ENCODE data around the gene C20orf173.
"Not testable (repeated sequence)": the region's sequence is repeated elsewhere in the genome, so short reads cannot be mapped to it uniquely, and the experiment has no call there.

The C20orf173 gene

DNA sequence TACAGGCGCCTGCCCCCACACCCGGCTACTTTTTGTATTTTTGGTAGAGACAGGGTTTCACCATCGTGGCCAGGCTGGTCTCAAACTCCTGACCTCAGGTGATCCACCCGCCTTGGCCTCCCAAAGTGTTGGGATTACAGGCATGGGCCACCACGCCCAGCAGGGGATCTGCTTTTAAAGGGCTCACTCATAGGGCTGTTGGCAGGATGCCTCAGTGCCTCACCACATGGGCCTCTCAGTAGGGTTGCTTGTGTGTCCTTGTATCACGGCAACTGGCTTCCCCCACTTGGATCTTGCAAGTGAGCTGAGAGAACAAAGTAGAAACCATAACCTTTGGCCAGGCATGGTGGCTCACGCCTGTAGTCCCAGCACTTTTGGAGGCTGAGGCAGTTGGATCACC lies 15.5 kb upstream of the C20orf173 start:
- DNase-seq, result not testable (repeated sequence)

DNA sequence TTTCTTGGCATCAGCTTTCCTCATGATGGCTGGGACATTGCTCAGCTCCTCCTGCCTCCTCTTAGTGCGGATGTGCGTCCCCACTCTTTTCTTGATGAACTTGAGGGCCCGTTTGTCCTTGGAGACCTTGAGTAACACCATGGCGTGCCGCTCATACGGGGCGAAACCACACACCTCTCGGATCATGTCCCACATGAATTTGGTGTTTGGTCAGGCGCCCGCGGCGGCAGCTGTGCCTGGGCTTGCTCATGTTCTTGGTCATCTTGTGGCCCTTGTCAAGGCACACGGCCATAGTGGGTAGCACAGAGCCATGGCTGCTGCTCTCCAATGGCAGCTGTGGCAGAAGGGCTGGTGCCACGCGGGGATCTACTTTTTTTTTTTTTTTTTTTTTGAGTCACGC lies 15.0 kb upstream of the C20orf173 start:
- no peak for DNase-seq

DNA sequence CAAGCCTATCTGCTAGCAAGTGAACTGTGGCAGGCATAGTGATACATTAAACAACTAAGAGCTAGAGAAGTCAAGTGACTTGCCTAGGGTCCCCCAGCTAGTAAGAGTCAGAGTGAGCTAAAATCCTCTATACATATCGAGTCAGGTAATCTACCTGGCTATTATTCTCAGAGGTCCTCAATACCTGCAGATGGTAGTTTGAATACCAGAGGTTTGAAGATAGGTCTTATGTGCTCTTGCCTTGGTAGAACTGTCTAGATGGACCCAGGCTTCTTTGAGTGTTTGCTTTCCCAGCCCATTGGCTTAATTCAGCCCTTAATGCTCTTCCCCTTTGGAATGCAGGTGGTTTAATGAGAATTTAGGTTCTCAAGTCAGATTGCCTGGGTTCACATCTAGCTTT lies 13.5 kb upstream of the C20orf173 start:
- no peak for DNase-seq

DNA sequence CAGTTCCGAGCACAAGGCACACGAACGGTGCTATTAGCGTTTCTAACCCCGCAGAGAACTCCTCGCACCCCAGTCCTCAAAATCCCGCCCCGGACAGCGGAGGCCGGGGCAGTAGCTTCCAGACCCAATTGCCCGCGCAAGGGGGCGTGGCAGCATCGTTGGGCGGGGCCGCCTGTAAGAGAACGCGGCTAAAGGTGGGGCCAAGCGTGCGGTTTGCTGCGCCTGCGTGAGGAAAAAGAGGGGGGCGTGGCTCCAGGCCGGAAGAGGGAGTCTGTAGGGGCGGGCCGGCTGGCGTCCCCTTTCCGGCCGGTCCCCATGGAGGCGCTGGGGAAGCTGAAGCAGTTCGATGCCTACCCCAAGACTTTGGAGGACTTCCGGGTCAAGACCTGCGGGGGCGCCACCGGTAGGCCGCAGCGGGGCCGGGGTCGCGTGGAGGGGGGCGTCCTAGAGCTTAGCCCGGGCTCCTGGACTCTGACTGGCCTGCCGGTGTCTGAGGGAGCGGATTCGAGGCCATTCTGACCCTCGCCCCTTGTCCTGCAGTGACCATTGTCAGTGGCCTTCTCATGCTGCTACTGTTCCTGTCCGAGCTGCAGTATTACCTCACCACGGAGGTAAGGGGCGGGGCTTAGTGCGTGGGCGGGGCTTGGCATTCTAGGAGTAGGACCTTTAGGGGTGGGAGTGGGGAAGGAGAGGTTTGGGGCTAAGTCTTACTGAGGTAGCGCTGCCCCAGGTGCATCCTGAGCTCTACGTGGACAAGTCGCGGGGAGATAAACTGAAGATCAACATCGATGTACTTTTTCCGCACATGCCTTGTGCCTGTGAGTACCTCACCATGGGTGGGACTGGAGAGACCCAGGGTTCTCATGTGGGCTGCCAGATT lies 12.6 kb upstream of the C20orf173 start, which contains the start of gene ERGIC3:
Gene ERGIC3 (plus strand): TSS at position 296 of the 880 bp plus-strand sequence. CDS start 20 bp downstream, at position 316.
- peak; percentile 97 for DNase-seq

DNA sequence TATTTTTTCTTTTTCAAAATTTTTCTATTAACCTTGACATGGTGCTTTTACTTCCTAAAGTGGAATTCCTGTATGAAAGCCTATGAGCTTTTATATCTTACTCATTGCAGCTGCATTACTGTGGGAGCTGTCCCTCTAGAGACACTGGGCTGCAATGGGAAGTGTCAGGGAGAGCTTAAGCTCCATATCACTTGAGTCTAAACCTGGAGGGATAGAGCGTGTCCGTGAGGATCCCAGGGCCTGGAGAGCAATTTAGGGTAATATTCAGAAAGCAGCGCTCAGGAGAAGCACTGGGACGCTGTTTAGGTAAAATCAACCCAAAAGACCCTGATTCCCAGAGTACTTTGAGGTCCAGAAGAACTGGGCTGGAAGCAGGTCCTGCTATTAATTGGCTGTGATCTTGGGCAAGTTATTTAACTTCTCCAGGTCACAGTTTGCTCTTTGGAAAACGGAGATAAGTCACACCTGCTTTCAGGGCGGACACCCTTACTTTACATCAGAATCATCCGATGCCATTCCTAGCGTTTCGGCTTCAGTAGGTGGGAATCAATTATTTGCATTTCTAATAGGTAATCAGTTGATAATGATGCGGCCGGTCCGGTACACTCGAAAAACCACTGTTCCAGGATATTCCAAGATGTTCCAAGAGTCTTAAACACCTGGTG lies 11.8 kb upstream of the C20orf173 start:
- DNase-seq, result no peak

DNA sequence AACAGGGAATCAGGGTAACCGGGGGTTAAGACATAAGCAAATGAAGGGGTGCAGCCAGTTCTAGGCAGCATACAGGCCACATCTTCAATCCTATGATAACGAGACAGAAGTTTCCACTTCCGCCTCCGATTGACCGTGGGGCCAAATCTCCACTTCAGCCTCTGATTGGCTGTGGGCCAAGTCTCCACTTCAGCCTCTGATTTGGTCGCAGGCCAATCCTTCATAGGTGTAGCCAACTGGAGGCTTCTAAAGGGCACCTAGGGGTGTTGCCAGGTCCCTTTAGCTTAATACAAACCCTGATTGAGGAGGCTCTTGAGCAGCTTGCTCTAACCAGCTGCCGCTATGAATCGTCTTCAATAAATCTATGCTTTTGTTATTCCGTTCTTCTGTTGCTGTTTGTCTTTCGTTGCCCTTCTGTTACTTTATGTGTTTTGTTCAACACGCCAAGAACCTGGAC lies 10.3 kb upstream of the C20orf173 start:
- DNase-seq, result no peak

DNA sequence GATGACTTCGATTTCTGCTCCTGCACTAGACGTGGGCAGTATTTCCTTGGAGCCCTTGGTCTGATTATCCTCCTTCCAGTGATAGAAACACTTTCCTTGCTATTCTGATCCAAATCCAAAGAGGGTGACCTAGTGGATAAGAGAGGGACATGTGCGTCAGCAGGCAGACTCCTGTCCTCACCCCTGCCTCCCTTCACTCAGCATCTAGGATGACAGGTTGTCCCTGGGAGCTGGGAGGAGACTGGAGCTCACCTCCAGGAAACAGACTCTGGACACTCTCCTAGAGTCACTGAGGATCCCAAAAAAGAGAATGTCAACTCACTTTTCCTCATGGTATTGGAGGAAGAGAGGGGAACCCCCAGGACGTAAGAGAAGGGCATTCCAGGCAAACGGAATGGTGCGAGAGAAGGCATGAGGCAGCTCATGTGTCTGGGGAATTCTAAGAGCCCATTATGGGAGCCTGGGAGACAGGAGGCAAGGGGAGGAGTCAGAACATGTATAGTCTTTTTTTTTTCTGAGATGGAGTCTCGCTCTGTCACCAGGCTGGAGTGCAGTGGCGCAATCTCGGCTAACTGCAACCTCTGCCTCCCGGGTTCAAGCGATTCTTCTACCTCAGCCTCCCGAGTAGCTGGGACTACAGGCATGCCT lies 2.2 kb downstream of the C20orf173 start:
- no peak for DNase-seq

DNA sequence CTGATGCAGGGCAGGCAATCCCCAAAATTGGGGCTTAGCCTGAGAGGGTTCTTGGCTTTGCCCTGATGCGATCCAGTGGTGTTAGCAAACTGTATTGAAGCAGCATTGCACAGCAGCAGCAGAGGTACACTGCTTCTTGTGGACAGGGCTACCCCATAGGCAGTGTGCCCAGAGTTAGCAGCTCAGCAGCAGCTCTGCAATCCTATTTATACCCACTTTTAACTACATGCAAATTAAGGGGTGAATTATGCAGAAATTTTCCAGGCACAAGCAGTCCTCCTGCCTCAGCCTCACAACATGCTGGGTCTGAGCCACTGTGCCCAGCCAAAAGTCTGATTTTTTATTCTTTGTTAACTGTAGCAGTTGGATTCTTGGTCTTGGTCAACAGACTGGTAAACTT lies 3.8 kb downstream of the C20orf173 start:
- no peak for DNase-seq

DNA sequence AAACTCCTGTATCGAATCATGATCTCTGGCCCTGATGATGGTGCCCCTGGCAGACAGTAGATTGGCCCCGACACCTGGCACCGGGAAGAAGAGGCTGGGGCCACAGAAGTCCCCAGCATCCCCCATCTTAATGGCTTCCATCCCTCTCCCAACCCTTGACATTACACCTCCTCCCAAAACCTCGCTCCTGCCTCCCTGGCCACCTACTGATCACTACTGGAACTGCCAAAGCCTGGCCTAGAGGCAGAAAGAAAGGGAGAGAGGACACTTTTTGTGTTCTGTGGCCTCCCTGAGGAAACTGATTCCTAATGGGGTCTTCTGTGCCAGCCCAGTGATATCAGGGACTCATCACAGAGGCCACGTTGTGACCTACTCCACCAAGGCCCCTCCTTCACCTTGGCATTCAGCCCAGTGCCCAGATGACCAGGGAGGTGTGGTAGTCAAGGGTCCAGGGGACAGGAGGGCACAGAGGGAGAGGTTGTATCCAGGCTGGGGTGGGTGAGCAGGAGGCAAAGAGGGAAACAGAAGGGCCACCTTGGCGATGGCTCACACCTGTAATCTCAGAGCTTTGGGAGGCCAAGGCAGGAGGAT lies 6.1 kb downstream of the C20orf173 start:
- no peak for DNase-seq

DNA sequence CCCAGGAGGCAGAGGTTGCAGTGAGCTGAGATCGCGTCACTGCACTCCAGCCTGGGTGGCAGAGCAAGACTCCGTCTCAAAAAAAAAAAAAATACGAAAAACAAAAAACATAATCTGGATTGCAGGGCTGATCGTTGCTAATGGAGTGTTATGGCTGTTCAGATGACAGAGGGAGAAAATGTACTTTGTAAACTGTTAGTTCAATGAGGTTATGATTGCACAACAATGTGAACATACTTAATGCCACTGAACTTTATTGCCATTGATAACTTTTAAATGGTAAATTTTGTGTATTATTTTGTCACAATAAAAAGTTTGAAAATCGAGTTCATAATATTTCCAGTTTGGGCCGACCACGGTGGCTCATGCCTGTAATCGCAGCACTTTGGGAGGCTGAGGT lies 10.5 kb downstream of the C20orf173 start:
- DNase-seq, result no peak

DNA sequence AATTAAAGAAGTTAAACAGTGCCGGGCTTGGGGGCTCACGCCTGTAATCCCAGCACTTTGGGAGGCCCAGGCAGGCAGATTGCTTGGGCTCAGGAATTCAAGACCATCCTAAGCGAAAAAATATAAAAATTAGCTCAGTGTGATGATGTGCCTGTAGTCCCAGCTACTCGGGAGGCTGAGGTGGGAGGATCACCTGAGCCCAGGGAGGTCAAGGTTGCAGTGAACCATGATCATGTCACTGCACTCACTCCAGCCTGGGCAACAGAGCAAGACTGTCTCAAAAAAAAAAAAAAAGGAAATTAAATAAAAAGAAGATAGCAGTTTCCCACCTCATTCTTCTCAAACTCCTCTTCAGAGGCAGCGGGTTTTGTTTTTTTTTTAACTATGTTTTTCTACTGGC lies 11.7 kb downstream of the C20orf173 start:
- not testable (repeated sequence) for DNase-seq

DNA sequence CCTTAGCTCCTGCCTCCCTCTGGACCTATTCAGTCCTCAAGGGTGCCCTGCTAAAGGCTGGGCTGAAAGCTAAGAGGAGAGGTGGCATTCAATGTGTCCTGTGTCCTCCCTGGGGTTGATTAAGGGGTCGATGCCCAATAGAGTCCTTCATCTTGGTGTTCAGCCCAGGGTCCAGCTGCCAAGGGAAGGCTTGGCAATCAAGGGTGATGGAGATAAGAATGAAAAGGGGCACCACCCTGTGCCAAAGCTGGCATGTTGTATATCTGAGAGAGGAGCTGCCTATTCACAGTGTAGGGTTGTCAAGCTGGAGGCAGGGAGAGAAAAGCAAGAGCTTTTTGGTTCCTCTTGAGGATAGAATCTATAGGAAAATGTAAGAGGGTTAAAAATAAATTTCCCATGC lies 12.3 kb downstream of the C20orf173 start:
- DNase-seq, result no peak

DNA sequence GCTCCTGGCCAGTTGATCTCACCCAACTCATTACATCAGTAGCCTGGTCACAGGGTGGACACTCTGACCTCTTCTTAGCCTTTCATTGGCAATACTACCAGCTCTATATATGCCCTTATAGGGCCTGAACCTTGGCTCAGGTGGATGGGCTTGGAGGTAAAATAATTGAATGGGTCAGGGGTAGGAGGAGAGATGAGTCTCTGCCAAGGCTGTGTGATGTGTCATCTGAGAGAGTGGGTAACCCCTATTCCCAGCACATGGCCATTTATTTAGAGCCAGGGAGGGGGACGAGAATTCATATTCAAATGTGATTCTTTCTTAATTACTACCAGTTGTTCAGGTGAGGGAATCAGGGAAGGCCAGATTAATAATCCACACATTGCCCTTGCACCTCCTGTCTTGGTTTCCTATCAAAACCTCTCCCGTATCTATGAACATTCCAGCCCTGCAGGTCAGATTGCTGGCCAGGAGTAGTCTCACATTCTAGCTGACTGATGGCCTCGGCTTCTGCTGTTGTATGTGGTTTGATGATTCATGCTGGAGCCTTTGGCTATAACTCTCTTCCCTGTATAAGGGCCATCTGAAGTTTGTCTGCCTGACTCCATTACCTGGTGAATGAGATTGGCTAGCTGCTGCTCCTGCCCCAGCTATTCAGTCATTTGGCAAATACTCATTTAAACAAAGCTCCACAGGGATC lies 13.4 kb downstream of the C20orf173 start:
- DNase-seq, result no peak

DNA sequence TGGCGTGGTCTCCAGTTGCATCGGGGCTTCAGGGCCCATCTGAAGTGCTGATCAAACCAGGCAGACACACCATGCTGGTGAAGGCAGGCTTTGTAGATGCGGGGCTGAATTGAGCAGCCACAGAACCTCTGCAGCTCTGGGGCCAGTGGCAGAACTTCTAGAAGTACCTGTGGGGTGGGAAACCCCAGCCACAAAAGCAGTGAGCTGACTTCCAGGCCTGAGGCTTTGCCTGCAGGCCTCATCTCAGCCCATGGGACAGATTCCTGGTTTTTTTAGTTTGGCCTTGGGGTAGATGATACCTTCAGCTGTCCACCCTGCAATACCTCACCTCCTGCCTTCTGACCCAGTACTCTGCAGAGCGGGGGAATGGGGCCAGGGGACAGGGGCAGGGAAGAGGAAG lies 14.1 kb downstream of the C20orf173 start:
- DNase-seq, result no peak

DNA sequence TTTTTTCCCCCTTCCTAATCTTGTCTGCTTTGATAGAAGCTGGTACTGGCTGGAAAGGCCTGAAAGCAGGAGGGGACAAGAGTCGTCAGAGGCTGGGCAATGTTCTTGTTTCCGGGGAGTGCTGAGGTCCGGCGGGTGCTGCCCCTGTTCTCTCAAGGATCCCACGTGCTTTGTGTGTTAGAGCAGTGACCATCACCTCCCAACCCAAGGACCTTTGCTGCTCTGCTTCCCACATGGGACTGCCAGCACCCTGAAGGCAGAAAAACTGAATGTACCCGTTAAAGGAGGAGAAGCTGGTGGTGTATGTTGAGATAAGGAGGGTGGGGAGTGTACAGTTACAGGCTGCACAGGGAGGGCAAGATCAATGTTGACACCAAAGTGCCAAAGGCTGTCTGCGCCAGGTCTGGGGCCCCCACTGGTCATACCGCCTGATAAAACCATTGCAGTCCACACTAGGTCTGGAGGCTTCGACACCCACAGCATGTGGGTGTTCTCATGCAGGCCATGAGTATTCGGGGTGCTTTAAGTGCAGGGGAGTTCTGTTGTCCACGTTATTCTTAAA lies 15.0 kb downstream of the C20orf173 start:
- DNase-seq, result no peak

DNA sequence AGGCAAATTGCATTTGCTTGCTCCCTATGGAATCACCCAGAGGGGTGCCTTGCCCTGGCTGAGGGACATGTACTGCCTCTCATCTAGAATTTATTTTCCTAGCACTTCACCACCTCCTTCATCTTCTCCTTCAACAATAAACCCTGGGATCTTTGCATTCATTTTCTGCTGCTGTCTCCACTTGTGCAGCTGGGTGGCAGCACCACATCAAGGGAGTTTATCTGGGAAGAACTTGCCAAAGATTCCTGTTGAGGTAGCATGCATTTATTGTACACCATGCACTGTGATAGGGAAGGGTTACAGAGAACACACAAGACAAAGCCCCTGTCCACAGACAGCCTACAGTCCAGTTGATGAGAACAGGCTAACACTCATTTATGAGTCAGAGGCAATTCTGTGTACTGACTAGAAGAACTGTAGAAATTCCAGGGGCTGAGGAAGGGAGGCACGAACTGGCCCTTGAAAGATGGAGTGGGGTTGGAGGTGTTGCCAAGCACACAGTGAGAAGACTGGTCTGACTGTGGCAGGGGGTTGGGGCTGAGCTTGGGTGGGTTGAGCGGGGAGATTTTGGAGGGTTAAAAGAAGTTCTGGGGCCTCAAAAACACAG lies 17.5 kb downstream of the C20orf173 start:
- DNase-seq, result no peak

DNA sequence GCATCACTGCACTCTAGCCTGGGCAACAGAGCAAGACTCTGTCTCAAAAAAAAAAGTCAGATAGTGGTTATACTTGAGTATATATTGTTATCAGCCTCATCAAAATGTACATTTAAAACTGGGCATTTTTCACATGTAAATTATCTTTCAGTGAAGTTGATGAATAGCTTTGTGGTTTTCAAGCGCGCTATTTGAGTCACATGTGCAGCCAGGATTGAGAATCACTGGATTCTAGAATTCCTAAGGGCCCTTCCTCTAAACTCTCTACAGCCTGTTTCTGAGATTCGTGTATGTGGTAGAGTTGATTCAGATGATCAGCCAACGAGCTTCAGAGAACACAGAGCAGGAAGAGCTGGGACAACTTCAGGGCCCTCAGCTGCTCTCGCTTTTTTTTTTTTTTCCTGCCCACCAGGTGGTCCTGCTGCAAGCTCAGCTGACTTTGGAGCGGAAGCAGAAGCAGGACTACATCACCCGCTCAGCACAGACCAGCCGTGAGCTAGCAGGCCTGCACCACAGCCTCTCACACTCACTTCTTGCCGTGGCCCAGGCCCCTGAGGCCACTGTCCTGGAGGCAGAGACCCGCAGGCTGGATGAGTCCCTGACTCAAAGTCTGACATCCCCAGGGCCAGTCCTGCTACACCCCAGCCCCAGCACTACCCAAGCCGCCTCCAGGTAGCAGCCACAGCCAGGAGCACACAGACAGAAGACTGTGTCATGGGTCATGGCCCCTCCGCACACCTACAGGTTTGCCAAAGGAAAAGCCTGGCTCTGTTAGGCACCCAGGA lies 18.3 kb downstream of the C20orf173 start:
- no peak for DNase-seq

DNA sequence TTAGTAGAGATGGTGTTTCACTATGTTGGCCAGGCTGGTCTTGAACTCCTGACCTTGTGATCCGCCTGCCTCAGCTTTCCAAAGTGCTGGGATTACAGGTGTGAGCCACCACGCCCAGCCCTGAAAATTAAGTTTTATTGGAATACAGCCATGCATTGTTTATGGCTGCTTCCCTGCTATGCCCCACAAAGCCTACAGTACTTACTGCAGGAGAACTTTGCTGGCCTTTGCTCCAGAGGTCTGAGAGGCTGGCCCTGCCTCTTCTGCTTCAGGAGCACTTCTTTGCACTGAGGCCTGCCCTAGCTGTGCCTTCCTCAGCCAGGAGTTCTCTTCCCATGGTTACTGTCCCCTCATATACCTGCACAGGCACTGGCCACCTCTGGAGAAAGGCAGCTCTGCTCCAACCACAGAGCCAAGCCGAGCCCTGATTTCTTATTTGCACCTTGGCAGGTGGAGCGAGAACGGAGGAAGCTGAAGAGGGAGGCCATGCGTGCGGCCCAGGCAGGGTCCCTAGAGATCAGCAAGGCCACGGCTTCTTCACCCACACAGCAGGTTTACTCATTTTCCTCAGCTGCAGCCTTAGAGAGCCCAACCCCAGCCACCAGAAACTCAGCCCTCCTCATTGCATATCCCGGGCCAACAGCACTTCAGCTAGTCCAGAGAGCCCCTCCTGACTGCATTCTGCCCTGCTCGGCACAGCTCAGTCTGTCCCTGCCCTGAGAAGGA lies 20.8 kb downstream of the C20orf173 start:
- DNase-seq, result no peak

DNA sequence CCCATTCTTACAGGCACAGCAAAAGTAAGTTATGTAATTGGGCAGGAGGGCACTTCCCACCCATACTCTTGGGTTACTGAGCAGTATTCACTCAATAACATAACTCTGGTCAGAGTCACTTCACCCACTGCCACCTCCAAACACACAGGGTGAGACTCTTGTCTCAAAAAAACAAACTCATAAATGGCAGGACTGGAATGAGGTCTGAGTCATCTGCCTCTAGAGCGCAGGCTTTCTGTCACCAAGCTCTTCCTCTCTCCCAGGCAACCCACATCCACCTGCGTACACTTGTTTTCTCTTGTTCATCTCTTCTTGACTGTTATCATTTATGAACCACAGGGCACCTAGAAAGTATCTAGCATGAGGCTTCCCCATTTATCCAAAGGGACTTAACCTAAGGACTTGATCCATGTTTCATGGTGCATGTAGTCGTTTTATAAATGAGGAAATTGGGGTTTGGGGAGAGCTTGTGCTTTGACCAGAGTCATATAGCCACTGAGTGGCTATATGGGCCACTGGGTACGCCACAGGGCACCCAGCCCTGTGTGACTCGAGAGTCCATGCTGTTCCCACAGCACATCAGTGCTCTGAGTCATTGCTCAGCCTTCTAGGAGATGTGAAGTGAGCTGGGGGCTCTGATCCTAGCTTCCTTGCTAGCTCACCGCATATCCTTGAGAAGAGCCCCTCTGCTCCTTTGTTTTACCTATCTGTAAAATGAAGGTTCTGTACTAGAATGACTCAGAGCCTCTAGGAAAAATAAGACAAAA lies 22.4 kb downstream of the C20orf173 start:
- DNase-seq, result no peak
